Activated CD8-positive, alpha-beta memory T cell treated with anti-CD3 and anti-CD28 coated beads for 48 hours (primary cell): ENCODE results near the gene LY6G6D.

ENCODE experiments used
- DNase-seq, 3 experiments: peaks; one replicate each; pipeline ENCODE4 v3.0.0-alpha.2; 2020; ENCODE audit warnings: low read depth in 2 of 3, low spot score in 2 of 3

Gene LY6G6D

DNA sequence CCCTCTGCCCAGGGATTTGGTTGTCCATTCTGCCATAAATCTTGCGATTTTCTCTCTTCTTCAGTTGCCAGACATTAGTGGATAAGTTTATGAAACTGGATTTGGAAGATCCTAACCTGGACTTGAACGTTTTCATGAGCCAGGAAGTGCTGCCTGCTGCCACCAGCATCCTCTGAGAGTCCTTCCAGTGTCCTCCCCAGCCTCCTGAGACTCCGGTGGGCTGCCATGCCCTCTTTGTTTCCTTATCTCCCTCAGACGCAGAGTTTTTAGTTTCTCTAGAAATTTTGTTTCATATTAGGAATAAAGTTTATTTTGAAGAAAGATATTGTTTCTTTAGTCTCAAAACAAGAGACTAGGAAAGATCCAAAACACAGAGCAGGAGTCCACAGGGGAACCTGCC is 47.2 kb downstream of the LY6G6D start, which contains the start of gene SAPCD1:
Gene SAPCD1, plus strand, starts transcription at position 301 of the 400 bp plus-strand sequence. CDS start 399 bp downstream, outside the sequence.
- no peak for DNase-seq

DNA sequence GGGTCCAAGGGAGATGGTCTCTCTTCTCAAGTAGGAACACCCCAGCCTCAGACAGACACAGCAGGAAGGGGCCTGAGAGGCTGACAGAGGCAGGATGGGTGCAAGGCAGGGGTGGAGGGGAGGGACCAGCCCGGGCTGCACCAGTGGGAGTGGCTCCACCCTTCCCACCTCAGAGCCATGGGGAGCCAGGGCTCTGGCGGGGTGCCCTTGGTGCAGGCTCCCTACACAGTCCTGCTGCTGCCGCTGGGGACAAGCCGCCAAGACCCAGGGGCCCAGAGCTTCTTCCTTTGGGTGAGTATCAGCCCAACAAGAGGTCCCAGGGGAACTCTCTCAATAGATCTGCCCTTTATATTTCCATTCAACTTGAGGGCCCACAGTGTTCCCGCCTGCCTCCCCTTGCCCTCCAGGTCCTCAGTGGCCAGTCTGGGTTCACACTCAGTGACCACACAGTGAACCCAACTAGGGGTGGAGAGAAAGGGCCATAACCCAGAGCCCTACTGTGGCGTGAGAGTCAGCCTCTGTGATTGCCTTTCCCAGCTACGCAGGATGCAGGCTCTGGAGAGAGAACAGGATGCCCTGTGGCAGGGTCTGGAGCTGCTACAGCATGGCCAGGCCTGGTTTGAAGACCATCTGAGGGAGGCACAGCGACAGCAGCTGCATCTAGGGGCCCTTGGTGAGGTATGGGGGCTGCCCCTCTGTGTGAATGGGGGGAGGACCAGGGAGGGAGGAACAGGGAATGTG is 47.9 kb downstream of the LY6G6D start:
- DNase-seq = no peak

DNA sequence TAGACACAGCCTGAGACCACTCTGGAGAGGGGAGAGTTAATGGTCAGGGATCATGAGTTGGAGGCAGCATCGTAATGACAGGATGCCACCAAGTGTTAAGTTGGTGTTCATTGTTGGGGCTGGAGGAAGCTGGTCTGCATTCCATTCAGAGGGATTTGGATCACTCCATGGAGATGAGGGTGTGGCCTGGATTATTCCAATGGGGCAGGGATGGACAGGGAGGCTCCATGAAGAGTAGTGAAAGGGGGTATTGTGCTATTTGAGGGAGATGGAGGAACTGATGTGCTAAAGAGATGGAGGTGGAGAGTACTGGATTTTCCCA is 48.4 kb downstream of the LY6G6D start:
- no peak for DNase-seq

DNA sequence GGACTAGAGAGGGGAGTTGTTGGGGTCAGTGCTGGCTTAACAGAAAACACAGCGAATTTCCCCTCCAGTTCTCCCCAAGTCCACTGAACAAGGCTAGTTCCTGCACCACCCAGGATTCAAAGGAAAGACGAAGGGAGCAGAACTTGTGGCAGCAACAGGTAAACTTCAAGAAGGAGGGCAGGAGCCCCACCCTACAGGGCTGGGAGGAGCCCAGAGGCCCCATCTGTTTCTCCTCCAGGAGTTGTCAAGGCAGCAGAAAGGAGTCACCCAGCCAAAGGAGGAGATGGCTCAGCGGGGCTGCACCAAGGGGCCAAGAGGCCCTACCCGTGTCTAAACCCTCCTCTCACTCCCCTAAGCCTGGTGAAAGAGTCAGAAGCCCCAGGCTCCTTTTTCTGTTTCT is 49.0 kb downstream of the LY6G6D start:
- DNase-seq = no peak

- DNase-seq = no peak
Measured at GRCh38 chr6:31765559-31765909, 50.4 kb downstream of the LY6G6D start.

DNA sequence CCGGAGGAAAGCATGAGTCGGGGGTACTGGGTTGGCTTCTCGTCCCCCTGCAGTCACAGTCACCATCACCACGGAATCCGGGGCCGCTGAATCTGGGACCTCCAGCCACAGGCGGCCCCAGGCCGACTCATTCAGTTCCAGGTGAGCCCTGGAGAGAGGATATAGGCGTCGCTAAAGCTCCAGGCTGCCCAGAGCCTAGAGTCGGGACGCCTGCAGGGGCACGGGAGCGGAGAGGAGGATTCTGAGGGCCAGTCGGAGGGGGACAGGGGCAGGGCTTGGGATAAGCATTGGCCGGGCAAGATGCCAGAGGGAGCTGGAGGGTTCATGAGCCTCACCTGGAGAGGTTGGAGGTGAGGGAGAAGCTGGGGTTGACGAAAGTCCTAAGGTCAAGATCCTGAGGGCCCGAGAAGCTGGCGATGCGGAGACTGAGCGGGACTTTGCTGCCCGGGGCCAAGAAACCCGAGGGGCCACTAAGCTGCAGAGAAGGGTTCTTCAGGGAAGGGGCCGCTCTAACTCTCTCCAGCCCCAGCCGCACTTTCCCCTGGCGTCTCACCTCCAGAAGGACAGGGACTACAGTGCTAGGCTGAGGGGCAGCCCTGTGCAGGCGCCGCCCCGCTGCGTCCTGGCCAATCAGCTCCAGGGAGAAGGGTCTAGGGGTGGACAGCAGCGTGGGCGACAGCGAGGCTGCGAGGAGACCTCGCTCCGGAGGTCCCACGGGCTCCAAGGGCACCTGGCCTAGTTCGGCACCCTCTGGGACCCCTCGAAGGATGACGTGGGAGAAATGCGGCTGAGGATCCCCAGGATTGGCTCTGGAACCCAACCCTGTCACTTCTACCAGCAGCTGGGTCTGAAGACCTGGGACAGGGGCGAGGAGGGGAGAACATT is 51.0 kb downstream of the LY6G6D start:
- no peak for DNase-seq

DNA sequence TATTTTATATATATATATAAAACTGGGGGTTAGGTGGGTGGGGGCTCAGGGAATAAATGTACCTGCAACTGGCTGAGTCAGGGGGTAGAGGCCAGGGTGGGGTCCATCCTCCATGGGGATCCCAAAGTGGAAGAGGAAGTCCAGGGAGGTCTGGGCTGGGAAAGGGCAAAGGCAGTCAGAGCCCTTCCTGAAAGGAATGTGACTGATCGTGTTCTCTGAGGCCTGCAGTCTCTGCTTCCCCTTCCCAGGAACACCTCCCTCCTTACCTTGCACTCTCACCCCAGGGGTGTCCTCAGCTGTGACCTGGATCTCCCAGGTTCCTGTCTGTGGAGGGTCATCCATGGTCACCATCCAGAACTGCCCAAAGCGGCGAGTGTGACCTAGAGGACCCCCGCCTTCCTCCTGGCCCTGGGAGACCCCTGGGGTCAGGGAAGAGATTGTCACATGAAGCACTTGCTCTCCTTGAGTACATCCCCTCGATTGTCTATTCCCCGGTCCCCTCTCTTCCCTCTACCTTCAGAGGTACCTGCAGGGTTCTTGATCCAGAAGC is 52.0 kb downstream of the LY6G6D start:
- no peak for DNase-seq
